GM18870 (cell line): Measurements from ENCODE around the gene RALGDS.

ENCODE experiments used
- ATAC-seq: cut with Tn5 transposase; IDR thresholded peaks from one replicate; pipeline ENCODE4 v1.9.1; 2021; ENCODE audit warnings: moderate library complexity; ENCODE audit not compliant: unreplicated experiment

RALGDS gene

GRCh38 chr9:133056533-133056932 is 64.5 kb downstream of the RALGDS start:
- ATAC-seq, result no peak

- ATAC-seq, result no peak
These were observed 65.1 kb downstream of the RALGDS start for GRCh38 chr9:133055788-133056420.

- ATAC-seq, result no peak
These were observed 66.1 kb downstream of the RALGDS start for GRCh38 chr9:133054966-133055365.

GRCh38 chr9:133054194-133054890 is 66.7 kb downstream of the RALGDS start:
- no peak for ATAC-seq

GRCh38 chr9:133051966-133052539 is 69.0 kb downstream of the RALGDS start:
- no peak for ATAC-seq

GRCh38 chr9:133051281-133051900 is 69.6 kb downstream of the RALGDS start:
- ATAC-seq, result no peak

GRCh38 chr9:133050781-133051180 is 70.3 kb downstream of the RALGDS start:
- no peak for ATAC-seq

- ATAC-seq, result no peak
These were observed 70.9 kb downstream of the RALGDS start for GRCh38 chr9:133050142-133050541.

- no peak for ATAC-seq
These were observed 72.0 kb downstream of the RALGDS start for GRCh38 chr9:133049043-133049442.

GRCh38 chr9:133048595-133048994 is 72.4 kb downstream of the RALGDS start:
- no peak for ATAC-seq
